Astrocyte (in vitro differentiated cells and primary cell): ENCODE data around the gene CPA5.

Experiments
- CTCF ChIP-seq: IDR thresholded peaks from 2 replicates; pipeline ENCODE4 v1.5.1; 2011; ENCODE audit warnings: low read depth, mild to moderate bottlenecking, inconsistent platforms, low read length, moderate library complexity; ENCODE audit not compliant: insufficient read depth
- EZH2 ChIP-seq: IDR thresholded peaks from 2 replicates; pipeline ENCODE4 v1.6.1; 2012; ENCODE audit warnings: mild to moderate bottlenecking, low read length, inconsistent platforms; ENCODE audit not compliant: insufficient read depth

GRCh38 chr7:130296221-130296951 lies 48.2 kb upstream of the CPA5 start:
- TF ChIP-seq CTCF (no peak), EZH2 (no peak)
